WTC11 (cell line): Measurements from ENCODE around the gene WDFY4.

Source experiments
- ELF4 ChIP-seq: sonication (generic); formaldehyde crosslinking; IDR thresholded peaks from 2 replicates; pipeline ENCODE4 v1.8.1; 2022; ENCODE audit warnings: low read depth, mild to moderate bottlenecking, moderate library complexity, missing genetic modification reagents
- ETV6 ChIP-seq: sonication (generic); formaldehyde crosslinking; IDR thresholded peaks from 2 replicates; pipeline ENCODE4 v1.8.1; 2022; ENCODE audit warnings: mild to moderate bottlenecking, missing genetic modification reagents
- FOXJ3 ChIP-seq: sonication (generic); formaldehyde crosslinking; IDR thresholded peaks from 2 replicates; pipeline ENCODE4 v1.9.0; 2021; ENCODE audit warnings: missing genetic modification reagents, mild to moderate bottlenecking, borderline replicate concordance
- GABPB1 ChIP-seq: sonication (generic); formaldehyde crosslinking; IDR thresholded peaks from 2 replicates; pipeline ENCODE4 v1.8.1; 2023; ENCODE audit warnings: mild to moderate bottlenecking, missing genetic modification reagents
- SOX15 ChIP-seq: fragments of 250-450 bp; sonication (Bioruptor Pico); IDR thresholded peaks from 2 replicates; pipeline ENCODE4 v1.9.0; 2021; ENCODE audit warnings: mild to moderate bottlenecking
- SP1 ChIP-seq: sonication (generic); formaldehyde crosslinking; conservative IDR thresholded peaks from 2 replicates; pipeline ENCODE4 v1.8.1; 2022; ENCODE audit warnings: missing genetic modification reagents
- TF ChIP-seq, protein P1 (sequence below): fragments of 200-600 bp; IDR thresholded peaks from 2 replicates; pipeline ENCODE4 v1.8.0; 2022; ENCODE audit warnings: antibody characterized with exemption
- TF ChIP-seq, protein P2 (sequence below): sonication (generic); formaldehyde crosslinking; IDR thresholded peaks from 2 replicates; pipeline ENCODE4 v1.8.0; 2022; ENCODE audit warnings: mild to moderate bottlenecking, missing genetic modification reagents
- TF ChIP-seq, protein P3 (sequence below): sonication (generic); formaldehyde crosslinking; IDR thresholded peaks from 2 replicates; pipeline ENCODE4 v1.8.0; 2022; ENCODE audit warnings: mild to moderate bottlenecking, missing genetic modification reagents

DNA sequence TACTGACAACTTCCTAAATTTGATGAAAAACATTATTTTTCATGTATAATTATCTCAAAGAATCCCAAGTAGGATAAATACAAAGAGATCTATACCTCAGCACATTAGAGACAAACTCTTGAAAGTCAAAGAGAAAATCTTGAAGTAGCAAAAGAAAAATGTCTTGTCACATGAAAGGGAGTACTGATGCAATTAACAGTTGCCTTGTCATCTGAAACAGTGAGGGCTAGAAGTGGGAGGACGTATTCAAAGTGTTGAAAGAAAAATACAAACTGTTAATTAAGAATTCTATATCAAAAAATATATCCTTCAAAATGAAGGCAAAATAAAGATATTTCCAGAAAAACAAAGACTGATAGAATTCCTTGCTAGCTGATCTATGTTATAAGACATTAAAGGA is 44.3 kb upstream of the WDFY4 start:
- TF ChIP-seq, protein P1, sequence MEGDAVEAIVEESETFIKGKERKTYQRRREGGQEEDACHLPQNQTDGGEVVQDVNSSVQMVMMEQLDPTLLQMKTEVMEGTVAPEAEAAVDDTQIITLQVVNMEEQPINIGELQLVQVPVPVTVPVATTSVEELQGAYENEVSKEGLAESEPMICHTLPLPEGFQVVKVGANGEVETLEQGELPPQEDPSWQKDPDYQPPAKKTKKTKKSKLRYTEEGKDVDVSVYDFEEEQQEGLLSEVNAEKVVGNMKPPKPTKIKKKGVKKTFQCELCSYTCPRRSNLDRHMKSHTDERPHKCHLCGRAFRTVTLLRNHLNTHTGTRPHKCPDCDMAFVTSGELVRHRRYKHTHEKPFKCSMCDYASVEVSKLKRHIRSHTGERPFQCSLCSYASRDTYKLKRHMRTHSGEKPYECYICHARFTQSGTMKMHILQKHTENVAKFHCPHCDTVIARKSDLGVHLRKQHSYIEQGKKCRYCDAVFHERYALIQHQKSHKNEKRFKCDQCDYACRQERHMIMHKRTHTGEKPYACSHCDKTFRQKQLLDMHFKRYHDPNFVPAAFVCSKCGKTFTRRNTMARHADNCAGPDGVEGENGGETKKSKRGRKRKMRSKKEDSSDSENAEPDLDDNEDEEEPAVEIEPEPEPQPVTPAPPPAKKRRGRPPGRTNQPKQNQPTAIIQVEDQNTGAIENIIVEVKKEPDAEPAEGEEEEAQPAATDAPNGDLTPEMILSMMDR, result no peak
- TF ChIP-seq SOX15 (CRISPR knock-in tag), result no peak
- TF ChIP-seq GABPB1, result no peak
- no peak for TF ChIP-seq FOXJ3 (CRISPR knock-in tag)
- TF ChIP-seq, protein P2, sequence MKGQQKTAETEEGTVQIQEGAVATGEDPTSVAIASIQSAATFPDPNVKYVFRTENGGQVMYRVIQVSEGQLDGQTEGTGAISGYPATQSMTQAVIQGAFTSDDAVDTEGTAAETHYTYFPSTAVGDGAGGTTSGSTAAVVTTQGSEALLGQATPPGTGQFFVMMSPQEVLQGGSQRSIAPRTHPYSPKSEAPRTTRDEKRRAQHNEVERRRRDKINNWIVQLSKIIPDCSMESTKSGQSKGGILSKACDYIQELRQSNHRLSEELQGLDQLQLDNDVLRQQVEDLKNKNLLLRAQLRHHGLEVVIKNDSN (CRISPR knock-in tag), result no peak
- no peak for TF ChIP-seq ETV6
- no peak for TF ChIP-seq ELF4
- no peak for TF ChIP-seq SP1
- TF ChIP-seq, protein P3, sequence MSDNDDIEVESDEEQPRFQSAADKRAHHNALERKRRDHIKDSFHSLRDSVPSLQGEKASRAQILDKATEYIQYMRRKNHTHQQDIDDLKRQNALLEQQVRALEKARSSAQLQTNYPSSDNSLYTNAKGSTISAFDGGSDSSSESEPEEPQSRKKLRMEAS, result no peak
